Measurements from ENCODE around the gene ITGB5.

The ITGB5 gene

GRCh38 chr3:124876401-124876878, 10.7 kb downstream of the ITGB5 start:
- TF ChIP-seq MAX (IDR thresholded peaks at IDR 0.05) = no peak
- no peak for TF ChIP-seq TAF1 (IDR thresholded peaks at IDR 0.05; ENCODE audit: low read depth)
- TF ChIP-seq ZBTB7A (IDR thresholded peaks at IDR 0.05; ENCODE audit: low read depth) = no peak
- no peak for TF ChIP-seq NFIC (IDR thresholded peaks at IDR 0.05)
- no peak for TF ChIP-seq TCF12 (IDR thresholded peaks at IDR 0.05; ENCODE audit: low read depth)

- TF ChIP-seq FOXM1 (IDR thresholded peaks at IDR 0.05; ENCODE audit: borderline replicate concordance, low read depth) = no peak
- no peak for TF ChIP-seq EP300 (IDR thresholded peaks at IDR 0.05; ENCODE audit: borderline replicate concordance)
- TF ChIP-seq NFIC (IDR thresholded peaks at IDR 0.05) = no peak
- TF ChIP-seq USF1 (IDR thresholded peaks at IDR 0.05) = no peak
- no peak for TF ChIP-seq YY1 (IDR thresholded peaks at IDR 0.05; ENCODE audit: low read depth)
- no peak for TF ChIP-seq TCF12 (IDR thresholded peaks at IDR 0.05; ENCODE audit: low read depth)
- no peak for TF ChIP-seq REST (IDR thresholded peaks at IDR 0.05; ENCODE audit: low read depth)
- TF ChIP-seq RAD21 (IDR thresholded peaks at IDR 0.05; ENCODE audit: low read depth) = no peak
- TF ChIP-seq TAF1 (IDR thresholded peaks at IDR 0.05; ENCODE audit: low read depth) = no peak
- no peak for TF ChIP-seq CREB1 (IDR thresholded peaks at IDR 0.05; ENCODE audit: low read depth)
- no peak for TF ChIP-seq TEAD4 (IDR thresholded peaks at IDR 0.05)
- no peak for TF ChIP-seq EGR1 (IDR thresholded peaks at IDR 0.05)
- TF ChIP-seq CEBPB (IDR thresholded peaks at IDR 0.05) = no peak
- TF ChIP-seq MAX (IDR thresholded peaks at IDR 0.05) = no peak
Observed at GRCh38 chr3:124873226-124873625, 13.9 kb downstream of the ITGB5 start.

- TF ChIP-seq USF1 (IDR thresholded peaks at IDR 0.05) (no peak), CREB1 (IDR thresholded peaks at IDR 0.05; ENCODE audit: low read depth) (no peak), EP300 (IDR thresholded peaks at IDR 0.05; ENCODE audit: borderline replicate concordance) (no peak)
Observed at GRCh38 chr3:124867511-124867910, 19.7 kb downstream of the ITGB5 start.

- TF ChIP-seq TCF12 (IDR thresholded peaks at IDR 0.05; ENCODE audit: low read depth) (no peak), CEBPB (IDR thresholded peaks at IDR 0.05) (no peak), YY1 (IDR thresholded peaks at IDR 0.05; ENCODE audit: low read depth) (no peak), USF1 (IDR thresholded peaks at IDR 0.05) (no peak), MAX (IDR thresholded peaks at IDR 0.05) (no peak), REST (IDR thresholded peaks at IDR 0.05; ENCODE audit: low read depth) (no peak), EP300 (IDR thresholded peaks at IDR 0.05; ENCODE audit: borderline replicate concordance) (no peak), NFIC (IDR thresholded peaks at IDR 0.05) (no peak), ZBTB7A (IDR thresholded peaks at IDR 0.05; ENCODE audit: low read depth) (no peak), CREB1 (IDR thresholded peaks at IDR 0.05; ENCODE audit: low read depth) (no peak), TEAD4 (IDR thresholded peaks at IDR 0.05) (no peak), RAD21 (IDR thresholded peaks at IDR 0.05; ENCODE audit: low read depth) (no peak), TAF1 (IDR thresholded peaks at IDR 0.05; ENCODE audit: low read depth) (no peak), FOXM1 (IDR thresholded peaks at IDR 0.05; ENCODE audit: borderline replicate concordance, low read depth) (no peak), EGR1 (IDR thresholded peaks at IDR 0.05) (no peak)
Observed at GRCh38 chr3:124862006-124862405, 25.2 kb downstream of the ITGB5 start.

GRCh38 chr3:124861041-124861440, 26.1 kb downstream of the ITGB5 start:
- TF ChIP-seq TCF12 (IDR thresholded peaks at IDR 0.05; ENCODE audit: low read depth) (no peak), MAX (IDR thresholded peaks at IDR 0.05) (no peak), RAD21 (IDR thresholded peaks at IDR 0.05; ENCODE audit: low read depth) (no peak), CEBPB (IDR thresholded peaks at IDR 0.05) (no peak), USF1 (IDR thresholded peaks at IDR 0.05) (no peak), NFIC (IDR thresholded peaks at IDR 0.05) (no peak), CREB1 (IDR thresholded peaks at IDR 0.05; ENCODE audit: low read depth) (no peak), EGR1 (IDR thresholded peaks at IDR 0.05) (no peak), FOXM1 (IDR thresholded peaks at IDR 0.05; ENCODE audit: borderline replicate concordance, low read depth) (no peak)

Measured in Ishikawa (cell line).